ENCODE measurements around the gene TCEAL3. TPM values are rescaled to one million over a fixed set of nuclear protein-coding genes. Genes with fewer than 3 reads are reported as not detected.
"Not testable (repeated sequence)": the region's sequence is repeated elsewhere in the genome, so short reads cannot be mapped to it uniquely, and the experiment has no call there.

Gene TCEAL3
- total RNA-seq, 1 experiment from 2014 or later: 2.7 TPM

DNA sequence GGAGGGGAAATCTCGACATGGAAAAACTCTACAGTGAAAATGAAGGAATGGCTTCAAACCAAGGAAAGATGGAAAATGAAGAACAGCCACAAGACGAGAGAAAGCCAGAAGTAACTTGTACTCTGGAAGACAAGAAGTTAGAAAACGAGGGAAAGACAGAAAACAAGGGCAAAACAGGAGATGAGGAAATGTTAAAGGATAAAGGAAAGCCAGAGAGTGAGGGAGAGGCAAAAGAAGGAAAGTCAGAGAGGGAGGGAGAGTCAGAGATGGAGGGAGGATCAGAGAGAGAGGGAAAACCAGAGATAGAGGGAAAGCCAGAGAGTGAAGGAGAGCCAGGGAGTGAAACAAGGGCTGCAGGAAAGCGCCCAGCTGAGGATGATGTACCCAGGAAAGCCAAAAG is 21.1 kb upstream of the TCEAL3 start:
- BruUV-seq (replicated peaks): no TSS peak
- Mint-ChIP-seq H3K4me1 (ENCODE audit: low read depth, unreplicated experiment) (no peaks in the 10 kb centered on the region), H3K27ac (ENCODE audit: unreplicated experiment) (no peak overlapping the region)

DNA sequence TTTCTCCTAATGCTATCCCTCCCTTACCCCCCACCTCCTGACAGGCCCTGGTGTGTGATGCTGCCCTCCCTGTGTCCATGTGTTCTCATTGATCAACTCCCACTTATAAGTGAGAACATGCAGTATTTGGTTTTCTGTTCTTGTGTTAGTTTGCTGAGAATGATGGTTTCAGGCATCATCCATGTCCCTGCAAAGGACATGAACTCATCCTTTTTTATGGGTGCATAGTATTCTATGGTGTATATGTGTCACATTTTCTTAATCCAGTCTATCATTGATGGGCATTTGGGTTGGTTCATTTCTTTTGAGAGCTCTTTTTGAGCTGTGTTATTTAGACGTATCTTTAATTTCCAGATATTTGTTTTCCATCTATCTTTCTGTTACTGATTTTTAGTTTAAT is 15.5 kb upstream of the TCEAL3 start:
- POLR2A ChIA-PET; H3K9me3 Mint-ChIP-seq (ENCODE audit: unreplicated experiment); H3K4me1 Mint-ChIP-seq (ENCODE audit: low read depth, unreplicated experiment); H3K27me3 Mint-ChIP-seq (ENCODE audit: insufficient read depth, unreplicated experiment); H3K9me3 ChIP-seq; intact Hi-C loops (cut with micrococcal nuclease; ENCODE audit: unreplicated experiment); H3K27ac Mint-ChIP-seq (ENCODE audit: unreplicated experiment); CTCF ChIA-PET; H3K36me3 Mint-ChIP-seq (ENCODE audit: insufficient read depth, unreplicated experiment); DNase-seq; H3K4me1 ChIP-seq; H3K36me3 ChIP-seq (ENCODE audit: control insufficient read depth, insufficient read depth, low read length); H3K27me3 ChIP-seq (replicated peaks; ENCODE audit: control insufficient read depth, insufficient read depth, low read length); H3K4me3 ChIP-seq (ENCODE audit: low read depth, low read length); BruUV-seq (replicated peaks); H3K4me3 Mint-ChIP-seq (ENCODE audit: unreplicated experiment): not testable (repeated sequence)

More for the DNA sequence above, 21.1 kb upstream of the TCEAL3 start:
- intact Hi-C loops (cut with micrococcal nuclease; ENCODE audit: unreplicated experiment): no loop called here
- Mint-ChIP-seq H3K4me3 (ENCODE audit: unreplicated experiment) (peak overlapping the region; percentile 87), H3K36me3 (ENCODE audit: insufficient read depth, unreplicated experiment) (no peaks in the 10 kb centered on the region), H3K27me3 (ENCODE audit: insufficient read depth, unreplicated experiment) (no peaks in the 10 kb centered on the region), H3K9me3 (ENCODE audit: unreplicated experiment) (no peaks in the 10 kb centered on the region)
- DNase-seq: no peak
- POLR2A ChIA-PET: no interaction called here
- CTCF ChIA-PET: no interaction called here
- no peaks in the 10 kb centered on the region for H3K27me3 ChIP-seq (replicated peaks; ENCODE audit: control insufficient read depth, insufficient read depth, low read length)
- H3K4me3 ChIP-seq (ENCODE audit: low read depth, low read length): no peak overlapping the region
- H3K36me3 ChIP-seq (ENCODE audit: control insufficient read depth, insufficient read depth, low read length): no peaks in the 10 kb centered on the region
- H3K4me1 ChIP-seq: no peaks in the 10 kb centered on the region
- H3K9me3 ChIP-seq: no peaks in the 10 kb centered on the region
- TF ChIP-seq, protein P1, sequence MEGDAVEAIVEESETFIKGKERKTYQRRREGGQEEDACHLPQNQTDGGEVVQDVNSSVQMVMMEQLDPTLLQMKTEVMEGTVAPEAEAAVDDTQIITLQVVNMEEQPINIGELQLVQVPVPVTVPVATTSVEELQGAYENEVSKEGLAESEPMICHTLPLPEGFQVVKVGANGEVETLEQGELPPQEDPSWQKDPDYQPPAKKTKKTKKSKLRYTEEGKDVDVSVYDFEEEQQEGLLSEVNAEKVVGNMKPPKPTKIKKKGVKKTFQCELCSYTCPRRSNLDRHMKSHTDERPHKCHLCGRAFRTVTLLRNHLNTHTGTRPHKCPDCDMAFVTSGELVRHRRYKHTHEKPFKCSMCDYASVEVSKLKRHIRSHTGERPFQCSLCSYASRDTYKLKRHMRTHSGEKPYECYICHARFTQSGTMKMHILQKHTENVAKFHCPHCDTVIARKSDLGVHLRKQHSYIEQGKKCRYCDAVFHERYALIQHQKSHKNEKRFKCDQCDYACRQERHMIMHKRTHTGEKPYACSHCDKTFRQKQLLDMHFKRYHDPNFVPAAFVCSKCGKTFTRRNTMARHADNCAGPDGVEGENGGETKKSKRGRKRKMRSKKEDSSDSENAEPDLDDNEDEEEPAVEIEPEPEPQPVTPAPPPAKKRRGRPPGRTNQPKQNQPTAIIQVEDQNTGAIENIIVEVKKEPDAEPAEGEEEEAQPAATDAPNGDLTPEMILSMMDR (IDR thresholded peaks at IDR 0.05; ENCODE audit: insufficient read depth in 1 of 2, low read depth in 1 of 2, low read length in 1 of 2, severe bottlenecking in 1 of 2, unreplicated experiment in 1 of 2): no peak

DNA sequence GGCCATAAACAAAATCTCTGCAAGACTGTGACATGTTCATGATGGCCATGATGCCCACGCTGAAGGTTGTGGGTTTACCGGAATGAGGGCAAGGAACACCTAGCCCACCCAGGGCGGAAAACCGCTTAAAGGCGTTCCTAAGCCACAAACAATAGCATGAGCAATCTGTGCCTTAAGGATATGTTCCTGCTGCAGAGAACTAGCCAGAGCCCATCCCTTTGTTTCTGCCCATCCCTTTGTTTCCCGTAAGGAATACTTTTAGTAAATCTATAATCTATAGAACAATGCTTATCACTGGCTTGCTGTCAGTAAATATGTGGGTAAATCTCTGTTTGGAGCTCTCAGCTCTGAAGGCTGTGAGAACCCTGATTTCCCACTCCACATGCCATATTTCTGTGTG is 12.6 kb upstream of the TCEAL3 start:
- POLR2A ChIA-PET; H3K4me1 Mint-ChIP-seq (ENCODE audit: low read depth, unreplicated experiment); H3K4me1 ChIP-seq; intact Hi-C loops (cut with micrococcal nuclease; ENCODE audit: unreplicated experiment); H3K9me3 Mint-ChIP-seq (ENCODE audit: unreplicated experiment); CTCF ChIA-PET; H3K27me3 ChIP-seq (replicated peaks; ENCODE audit: control insufficient read depth, insufficient read depth, low read length); H3K36me3 ChIP-seq (ENCODE audit: control insufficient read depth, insufficient read depth, low read length); H3K9me3 ChIP-seq; H3K36me3 Mint-ChIP-seq (ENCODE audit: insufficient read depth, unreplicated experiment); DNase-seq; BruUV-seq (replicated peaks); H3K27me3 Mint-ChIP-seq (ENCODE audit: insufficient read depth, unreplicated experiment); H3K4me3 Mint-ChIP-seq (ENCODE audit: unreplicated experiment); H3K4me3 ChIP-seq (ENCODE audit: low read depth, low read length); H3K27ac Mint-ChIP-seq (ENCODE audit: unreplicated experiment): not testable (repeated sequence)

- no peaks in the 10 kb centered on the region for H3K4me1 ChIP-seq
- H3K4me3 Mint-ChIP-seq (ENCODE audit: unreplicated experiment): peak overlapping the region; percentile 77
Measured at GRCh38 chrX:103608306-103608963, 672 bp downstream of the TCEAL3 start.

More at GRCh38 chrX:103608306-103608963, 672 bp downstream of the TCEAL3 start:
- POLR2A ChIA-PET: no interaction called here
- H3K9me3 ChIP-seq: no peaks in the 10 kb centered on the region
- DNase-seq: no peak
- H3K27me3 ChIP-seq (replicated peaks; ENCODE audit: control insufficient read depth, insufficient read depth, low read length): no peaks in the 10 kb centered on the region
- H3K36me3 ChIP-seq (ENCODE audit: control insufficient read depth, insufficient read depth, low read length): no peaks in the 10 kb centered on the region
- CTCF ChIA-PET: interaction anchor here (0.7 kb wide), 1 partner anchor 22 kb away, joined by 3 read pairs; no protein-coding TSS in a partner anchor
- Mint-ChIP-seq H3K9me3 (ENCODE audit: unreplicated experiment) (no peaks in the 10 kb centered on the region), H3K27me3 (ENCODE audit: insufficient read depth, unreplicated experiment) (no peaks in the 10 kb centered on the region), H3K27ac (ENCODE audit: unreplicated experiment) (no peak overlapping the region), H3K36me3 (ENCODE audit: insufficient read depth, unreplicated experiment) (no peaks in the 10 kb centered on the region), H3K4me1 (ENCODE audit: low read depth, unreplicated experiment) (no peaks in the 10 kb centered on the region)
- TF ChIP-seq, protein P1 (IDR thresholded peaks at IDR 0.05; ENCODE audit: insufficient read depth in 1 of 2, low read depth in 1 of 2, low read length in 1 of 2, severe bottlenecking in 1 of 2, unreplicated experiment in 1 of 2): no peak
- intact Hi-C loops (cut with micrococcal nuclease; ENCODE audit: unreplicated experiment): no loop called here
- peak overlapping the region; percentile 55 for H3K4me3 ChIP-seq (ENCODE audit: low read depth, low read length)
- no TSS peak for BruUV-seq (replicated peaks)
